GM15510 (cell line): Measurements from ENCODE around the gene CD164L2.

Experiments used
- POLR2A ChIP-seq: IDR thresholded peaks from 3 replicates; pipeline ENCODE4 v1.6.1; 2011; ENCODE audit warnings: borderline replicate concordance; ENCODE audit not compliant: insufficient read length; ENCODE audit errors: extremely low read depth

The CD164L2 gene

DNA sequence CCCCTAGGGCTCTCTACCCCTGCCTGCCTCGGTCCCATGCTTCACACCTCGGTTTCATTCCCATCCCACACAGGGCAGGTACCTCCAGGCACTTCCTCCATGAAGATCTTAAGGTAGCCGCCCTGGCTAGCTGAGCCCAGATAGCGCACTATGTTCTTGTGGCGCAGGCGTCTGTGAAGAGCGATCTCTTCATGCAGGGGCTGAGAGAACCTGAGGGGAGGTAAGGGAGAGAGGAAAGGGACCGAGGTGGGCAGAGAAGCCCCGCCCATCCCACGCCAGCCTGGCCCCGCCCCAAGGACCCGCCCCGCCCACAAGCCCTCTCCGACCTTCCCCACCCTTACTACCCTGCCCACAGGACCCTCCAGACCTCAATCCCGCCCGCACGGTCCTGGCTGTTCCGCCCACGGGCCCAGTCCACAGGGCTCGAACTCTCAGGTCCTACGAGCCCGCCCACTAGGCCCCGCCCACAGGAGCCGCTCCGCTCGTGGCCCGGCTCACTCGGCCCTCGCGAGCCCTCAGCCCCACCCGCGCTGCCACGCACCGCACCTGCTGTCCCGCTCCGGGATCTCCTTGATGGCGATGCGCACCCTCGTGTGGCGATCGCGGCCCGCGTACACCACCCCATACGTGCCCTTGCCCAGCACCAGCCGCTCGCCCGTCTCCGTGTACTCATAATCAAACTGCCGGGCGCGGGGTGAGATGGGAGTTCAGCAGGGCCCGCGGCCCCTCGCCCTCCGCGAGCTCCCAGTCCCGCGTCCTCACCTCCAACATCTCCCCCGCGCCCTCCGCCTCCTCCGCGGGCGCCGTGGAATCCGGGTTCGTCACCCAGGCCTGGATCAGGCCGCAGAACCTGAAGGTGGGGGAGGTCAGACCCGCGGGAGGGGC, 22.7 kb downstream of the CD164L2 start:
- no peak for TF ChIP-seq POLR2A

DNA sequence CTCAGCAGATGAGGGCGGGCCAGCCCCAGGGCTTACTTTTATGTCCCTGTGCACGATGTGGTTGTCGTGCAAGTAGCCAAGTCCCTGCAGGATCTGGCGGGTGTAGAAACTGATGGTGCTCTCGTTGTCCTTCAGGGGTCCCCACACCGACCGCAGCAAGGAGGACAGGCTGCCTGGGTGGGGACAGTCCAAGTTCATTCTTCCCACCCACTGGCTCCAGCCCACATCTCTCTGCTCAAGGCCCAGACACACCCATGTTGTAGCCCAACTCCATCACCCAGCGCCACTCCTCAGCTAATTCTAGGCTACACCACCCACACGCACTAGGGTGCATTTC, 23.3 kb downstream of the CD164L2 start:
- no peak for TF ChIP-seq POLR2A

DNA sequence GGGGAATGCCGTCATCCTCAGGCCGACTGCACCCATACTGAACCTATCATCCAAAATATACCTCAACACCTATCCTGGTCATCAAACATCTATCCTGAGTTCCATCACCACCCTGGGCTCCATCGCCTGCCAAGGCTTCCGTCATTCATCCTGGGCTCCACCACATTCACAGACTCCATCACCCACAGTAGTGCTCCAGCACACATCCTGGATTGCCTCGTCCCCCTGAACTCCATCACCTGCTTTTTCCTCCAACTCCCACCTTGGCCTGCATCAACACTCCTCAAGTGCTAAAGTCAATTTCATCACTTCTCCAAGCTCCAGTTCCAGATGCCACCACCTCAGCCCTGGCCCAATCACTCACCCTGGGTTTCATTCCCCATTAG, 24.2 kb downstream of the CD164L2 start:
- no peak for TF ChIP-seq POLR2A

DNA sequence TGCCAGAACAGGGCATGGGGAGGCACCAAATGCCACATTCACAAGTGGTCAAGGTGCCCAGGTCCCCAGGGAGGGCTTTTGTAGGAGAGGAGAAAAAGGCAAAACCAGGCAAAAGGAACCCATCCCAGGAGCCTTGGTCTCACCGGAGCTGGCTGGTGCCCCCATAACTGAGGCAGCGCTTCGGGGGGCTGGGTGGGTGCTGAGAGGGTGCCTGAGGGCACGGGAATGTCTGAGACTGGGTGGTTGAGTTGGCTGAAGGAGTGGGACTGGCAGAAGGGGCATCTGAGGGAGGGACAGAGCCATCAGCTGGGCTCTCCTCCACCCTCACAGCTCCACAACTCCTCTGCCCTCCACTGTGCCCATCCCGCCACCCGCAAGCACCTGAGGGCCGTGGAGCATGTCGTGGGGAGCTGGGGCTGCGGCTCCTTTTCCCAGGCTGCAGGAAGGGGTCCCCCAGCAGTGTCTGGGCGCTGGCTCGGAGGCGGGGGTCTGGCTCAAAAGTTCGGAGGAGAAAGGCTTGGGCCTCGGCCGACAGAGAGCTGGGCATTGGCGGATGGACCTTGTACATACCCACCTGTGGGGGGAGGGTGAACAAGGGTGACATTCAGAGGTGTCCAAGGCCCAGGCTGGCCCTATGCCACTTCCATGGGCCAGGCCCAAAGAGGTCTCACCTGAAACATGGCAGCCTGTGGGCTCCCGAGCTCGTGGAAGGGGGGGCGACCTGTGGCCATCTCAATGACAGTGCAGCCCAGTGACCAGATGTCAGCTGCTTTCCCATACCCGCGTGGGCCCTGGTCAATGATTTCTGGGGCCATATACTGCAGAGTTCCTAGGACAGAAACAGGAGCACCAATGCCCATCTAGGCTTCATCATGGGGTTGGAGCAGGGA, 24.9 kb downstream of the CD164L2 start:
- no peak for TF ChIP-seq POLR2A

DNA sequence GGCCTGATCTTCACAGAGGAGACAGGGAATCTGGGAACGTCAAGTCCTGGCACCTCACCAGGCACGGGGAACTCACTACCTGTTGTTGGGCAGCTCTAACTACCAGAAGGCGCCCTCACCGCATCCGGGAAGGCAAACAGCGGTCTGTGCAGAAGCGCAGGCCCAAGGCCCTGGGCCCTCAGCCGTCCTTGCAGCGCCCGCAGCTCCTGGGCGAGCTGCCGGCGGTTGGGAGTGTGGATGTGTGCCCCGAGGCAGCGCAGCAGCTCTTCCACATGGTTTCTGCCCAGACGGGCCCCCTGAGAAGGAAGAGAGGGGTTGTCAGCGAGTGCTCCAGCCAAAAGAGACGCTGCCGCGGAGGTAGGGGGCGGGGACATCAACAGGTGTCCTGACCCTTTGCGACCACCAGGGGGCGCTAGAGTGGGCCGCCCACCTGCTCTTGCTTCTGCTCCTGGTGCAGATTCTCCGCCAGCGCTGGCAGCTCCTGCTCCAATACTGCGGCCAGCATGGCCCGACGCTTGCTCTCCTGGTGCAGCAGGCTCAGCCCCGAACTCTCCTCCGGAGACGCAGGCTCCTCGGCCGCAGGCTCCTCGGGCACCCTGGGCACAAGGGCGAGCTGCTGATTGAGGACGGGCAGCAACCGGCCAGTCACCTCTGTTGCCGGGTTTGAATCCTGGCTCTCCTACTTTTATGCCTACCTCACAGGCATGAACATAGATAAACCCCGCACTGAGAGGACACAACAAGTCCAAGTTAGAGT, 25.7 kb downstream of the CD164L2 start:
- TF ChIP-seq POLR2A, result no peak

DNA sequence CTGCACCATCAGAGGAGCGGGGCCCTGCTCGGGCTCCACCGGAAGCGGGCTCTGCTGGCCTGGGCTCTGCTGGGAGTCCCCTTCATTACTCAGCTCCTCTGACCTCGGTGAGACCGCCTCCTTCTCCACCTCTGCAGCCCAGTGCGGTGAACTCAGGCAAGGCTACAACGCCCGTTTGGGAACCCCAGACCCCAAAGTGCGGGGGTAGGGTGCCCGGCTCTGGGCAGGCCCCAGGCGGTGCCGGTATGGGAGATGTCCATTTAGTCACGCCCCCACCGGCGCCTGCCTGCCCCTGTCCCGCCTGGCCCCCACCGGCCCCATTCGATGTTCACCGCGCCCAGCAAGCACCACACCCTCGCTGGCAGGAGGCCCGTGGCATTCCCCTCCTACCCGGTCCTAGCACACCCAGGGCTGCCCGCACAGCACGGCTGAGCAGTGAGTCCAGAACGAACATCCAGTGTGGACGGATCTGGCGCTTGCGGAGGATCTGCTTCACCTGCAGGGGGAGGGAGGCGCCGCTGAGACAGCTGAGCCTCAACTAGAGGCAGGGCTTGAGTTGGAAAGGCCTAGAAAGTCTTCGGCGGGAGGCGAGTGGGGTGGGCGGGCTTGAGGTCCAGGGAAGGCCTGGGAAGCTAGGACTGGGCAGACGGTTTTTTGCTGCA, 26.4 kb downstream of the CD164L2 start:
- TF ChIP-seq POLR2A, result no peak

DNA sequence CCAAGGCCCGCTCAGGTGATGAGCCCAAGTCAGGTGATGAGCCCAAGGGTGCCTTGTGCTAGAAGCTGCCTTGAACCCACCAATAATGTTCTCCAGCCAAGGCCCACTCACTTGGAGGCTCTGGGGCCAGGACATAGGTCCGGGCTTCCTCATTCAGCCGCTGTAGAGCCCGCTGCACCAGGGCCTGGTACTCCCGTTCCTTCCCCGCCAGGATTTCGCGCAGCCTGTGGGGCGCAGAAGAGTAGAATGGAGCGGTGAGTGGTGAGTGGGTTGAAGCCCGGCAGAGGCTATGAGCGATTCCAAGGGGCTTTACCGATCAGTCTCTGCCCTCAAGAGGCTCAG, 26.9 kb downstream of the CD164L2 start:
- no peak for TF ChIP-seq POLR2A

DNA sequence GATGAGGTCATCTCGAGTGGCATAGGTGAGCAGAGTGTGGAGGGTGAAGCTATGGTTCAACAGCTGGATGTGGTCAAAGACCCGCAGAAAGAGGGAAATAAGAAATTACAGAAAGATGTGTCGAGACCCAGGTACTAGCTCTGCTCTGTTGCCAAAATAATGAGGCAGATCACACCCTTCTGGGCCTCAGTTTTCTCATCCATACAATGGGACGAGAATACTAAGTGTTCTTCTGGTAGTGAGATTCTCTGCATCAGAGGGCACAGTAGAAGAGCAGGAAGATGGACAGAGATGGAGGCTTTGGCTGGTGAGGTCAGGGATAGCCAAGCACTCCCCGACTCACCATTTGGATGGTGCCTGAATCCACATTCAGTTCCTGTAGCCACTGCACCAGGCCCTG, 27.4 kb downstream of the CD164L2 start:
- no peak for TF ChIP-seq POLR2A

DNA sequence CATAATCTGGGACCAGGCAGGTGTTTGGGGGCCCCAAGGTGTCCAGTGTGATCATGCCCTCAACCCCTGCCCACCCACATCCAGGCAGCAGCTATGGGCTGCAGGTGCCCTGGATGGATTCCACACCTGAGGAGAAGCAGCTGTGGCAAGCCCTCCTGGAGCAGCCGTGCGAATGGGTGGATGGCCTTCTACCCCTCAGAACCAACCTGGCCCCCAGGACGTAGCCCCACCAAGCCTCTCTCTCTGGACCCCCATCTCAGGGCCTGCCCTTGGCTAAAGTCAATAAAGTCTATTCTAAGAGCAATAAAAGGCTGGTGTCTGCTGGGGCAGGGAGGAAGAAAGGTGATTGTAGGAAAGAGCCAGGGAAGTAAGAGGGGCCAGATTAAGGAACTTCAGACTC, 29.5 kb downstream of the CD164L2 start:
- no peak for TF ChIP-seq POLR2A

DNA sequence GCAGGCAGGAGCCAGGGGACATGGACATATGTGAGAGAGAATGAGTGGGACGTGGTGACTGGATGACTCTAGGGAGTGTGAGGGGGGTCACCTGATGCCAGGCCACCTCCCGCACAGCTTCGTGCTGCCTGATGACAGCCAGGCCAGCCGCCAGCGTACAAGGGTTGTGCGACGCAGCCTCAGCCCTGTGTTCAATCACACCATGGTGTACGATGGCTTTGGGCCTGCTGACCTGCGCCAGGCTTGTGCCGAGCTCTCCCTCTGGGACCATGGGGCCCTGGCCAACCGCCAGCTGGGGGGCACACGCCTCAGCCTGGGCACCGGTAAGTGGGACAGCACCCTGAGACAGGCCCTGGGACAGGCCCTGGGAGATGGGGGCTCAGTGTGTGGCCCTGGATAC, 30.0 kb downstream of the CD164L2 start:
- no peak for TF ChIP-seq POLR2A

DNA sequence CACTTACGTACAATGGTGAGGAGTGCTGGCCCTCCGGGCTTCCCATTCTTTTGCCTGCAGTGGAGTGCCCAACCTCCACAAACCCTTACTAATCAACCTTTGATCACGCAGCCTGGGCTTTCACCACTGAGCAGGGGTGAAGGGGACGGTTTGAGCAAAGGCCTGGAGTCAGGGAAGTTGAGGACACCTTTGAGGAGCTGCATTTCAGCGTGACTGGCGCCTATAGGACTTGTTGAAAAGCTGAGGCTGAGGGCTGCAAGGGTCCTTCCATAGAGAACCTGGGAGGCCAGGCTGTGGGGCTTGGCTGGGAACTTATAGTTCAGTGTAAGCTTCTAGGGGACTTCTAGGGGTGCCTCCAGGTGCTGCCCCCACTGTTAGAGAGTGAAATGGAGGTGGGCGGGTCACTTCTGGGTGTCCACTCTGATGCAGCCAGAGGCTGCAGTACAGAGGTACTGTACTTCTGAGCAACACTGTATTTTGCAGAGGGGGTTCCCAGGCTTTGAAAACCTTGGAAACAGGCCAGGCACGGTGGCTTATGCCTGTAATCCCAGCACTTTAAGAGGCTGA, 31.5 kb downstream of the CD164L2 start:
- no peak for TF ChIP-seq POLR2A

DNA sequence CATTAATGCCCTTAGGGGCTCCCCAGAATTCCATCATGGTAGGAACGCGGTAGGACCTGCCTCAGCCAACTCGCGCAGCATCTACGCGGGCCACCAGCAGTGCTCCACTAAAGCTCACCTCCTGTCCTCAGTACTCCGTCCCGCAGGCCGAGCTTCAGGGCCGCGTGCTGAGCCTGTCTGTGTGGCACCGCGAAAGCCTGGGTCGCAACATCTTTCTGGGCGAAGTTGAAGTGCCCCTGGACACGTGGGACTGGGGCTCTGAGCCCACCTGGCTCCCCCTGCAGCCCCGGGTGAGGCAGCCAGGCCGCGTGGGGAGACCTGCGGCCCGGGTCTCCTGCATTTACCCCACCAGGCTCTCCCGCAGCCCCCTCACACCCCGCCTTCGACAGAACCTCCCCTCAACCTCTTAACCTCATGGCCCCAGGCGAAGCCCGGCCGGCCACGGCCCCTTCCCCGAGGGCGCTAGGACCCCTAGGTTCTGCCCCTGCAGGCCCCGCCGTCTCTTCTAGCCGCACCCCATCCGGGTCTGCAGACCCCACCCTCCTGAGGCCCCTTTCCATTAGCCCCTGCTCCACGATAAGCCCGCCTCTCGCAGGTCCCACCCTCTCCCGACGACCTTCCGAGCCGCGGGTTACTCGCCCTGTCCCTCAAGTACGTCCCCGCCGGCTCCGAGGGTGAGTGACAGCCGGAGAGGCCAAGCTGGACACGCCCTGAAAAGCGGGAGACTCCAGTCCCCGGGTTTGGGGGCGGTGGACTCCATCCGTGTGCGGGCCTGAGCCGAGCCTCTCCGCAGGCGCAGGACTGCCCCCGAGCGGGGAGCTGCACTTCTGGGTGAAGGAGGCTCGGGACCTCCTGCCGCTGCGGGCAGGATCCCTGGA, 32.2 kb downstream of the CD164L2 start:
- TF ChIP-seq POLR2A, result no peak
